Measurements from ENCODE around the gene ANKRD11. TPM values are rescaled to one million over a fixed set of nuclear protein-coding genes. Genes with fewer than 3 reads are reported as not detected.
"Not testable (repeated sequence)": the region's sequence is repeated elsewhere in the genome, so short reads cannot be mapped to it uniquely, and the experiment has no call there.

Gene ANKRD11
- total RNA-seq, 1 experiment from 2014 or later, result 48.0 TPM

GRCh38 chr16:89433363-89433984, 56.9 kb downstream of the ANKRD11 start:
- peaks cover 15% of the 10 kb centered on the region for H3K36me3 ChIP-seq
- not testable (repeated sequence) for H3K9me3 ChIP-seq (replicated peaks); H3K27me3 ChIP-seq (replicated peaks); H3K4me3 ChIP-seq; H3K27ac ChIP-seq; DNase-seq (ENCODE audit: low read depth in 1 of 2, low spot score in 2 of 2)
- H3K4me1 ChIP-seq (replicated peaks), result peaks cover 21% of the 10 kb centered on the region

GRCh38 chr16:89431630-89432029, 58.7 kb downstream of the ANKRD11 start:
- Histone ChIP-seq H3K27ac (peak overlapping the region; percentile 17; the same call in 1 of the 2 replicates), H3K27me3 (replicated peaks) (no peaks in the 10 kb centered on the region), H3K36me3 (peaks cover 13% of the 10 kb centered on the region), H3K4me3 (no peak overlapping the region), H3K4me1 (replicated peaks) (peaks cover 34% of the 10 kb centered on the region), H3K9me3 (replicated peaks) (no peaks in the 10 kb centered on the region)
- no peak for DNase-seq (ENCODE audit: low read depth in 1 of 2, low spot score in 2 of 2)

DNA sequence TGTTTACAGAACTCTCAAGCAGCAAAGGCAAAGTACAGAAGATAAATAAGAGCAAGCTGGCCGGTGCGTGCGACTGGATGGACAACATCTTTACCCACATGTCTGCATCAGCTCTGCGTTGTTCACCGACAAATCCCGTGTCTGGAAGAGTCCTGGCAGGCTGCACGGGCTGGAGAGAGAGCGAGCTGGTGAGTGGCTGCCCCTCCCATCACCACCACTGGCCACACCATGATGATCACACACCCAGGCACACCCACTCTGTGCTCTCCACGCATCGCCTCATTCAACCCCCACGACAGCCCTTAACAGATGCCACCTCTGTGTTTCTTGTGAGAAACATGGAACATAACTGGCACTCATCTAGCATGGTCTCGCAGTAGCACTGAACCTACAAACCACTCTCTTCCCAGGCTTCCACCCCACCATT, 59.2 kb downstream of the ANKRD11 start:
- no peak overlapping the region for H3K4me3 ChIP-seq
- H3K27me3 ChIP-seq (replicated peaks), result no peaks in the 10 kb centered on the region
- H3K4me1 ChIP-seq (replicated peaks), result peaks cover 38% of the 10 kb centered on the region
- DNase-seq (ENCODE audit: low read depth in 1 of 2, low spot score in 2 of 2), result peak; percentile 91
- H3K36me3 ChIP-seq, result peaks cover 17% of the 10 kb centered on the region
- no peaks in the 10 kb centered on the region for H3K9me3 ChIP-seq (replicated peaks)
- H3K27ac ChIP-seq, result peak overlapping the region; percentile 17; the same call in 1 of the 2 replicates

GRCh38 chr16:89430436-89431157, 59.8 kb downstream of the ANKRD11 start:
- H3K4me1 ChIP-seq (replicated peaks), result peaks cover 44% of the 10 kb centered on the region
- no peaks in the 10 kb centered on the region for H3K9me3 ChIP-seq (replicated peaks)
- no peak for DNase-seq (ENCODE audit: low read depth in 1 of 2, low spot score in 2 of 2)
- H3K36me3 ChIP-seq, result peaks cover 18% of the 10 kb centered on the region
- H3K4me3 ChIP-seq, result no peak overlapping the region
- peak overlapping the region; percentile 10 for H3K27ac ChIP-seq
- no peaks in the 10 kb centered on the region for H3K27me3 ChIP-seq (replicated peaks)

DNA sequence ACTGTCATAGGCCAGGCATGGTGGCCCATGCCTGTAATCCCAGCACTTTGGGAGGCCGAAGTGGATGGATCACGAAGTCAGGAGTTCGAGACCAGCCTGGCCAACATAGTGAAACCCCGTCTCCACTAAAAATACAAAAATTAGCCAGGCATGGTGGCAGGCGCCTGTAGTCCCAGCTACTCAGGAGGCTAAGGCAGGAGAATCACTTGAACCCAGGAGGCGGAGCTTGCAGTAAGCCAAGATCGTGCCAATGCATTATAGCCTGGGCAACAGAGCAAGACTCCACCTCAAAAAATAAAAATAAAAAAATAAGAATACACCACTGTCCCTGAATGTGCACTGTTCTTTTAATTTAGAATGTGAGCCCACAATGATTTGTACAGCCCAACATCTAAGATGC, 61.8 kb downstream of the ANKRD11 start:
- not testable (repeated sequence) for H3K9me3 ChIP-seq (replicated peaks); DNase-seq (ENCODE audit: low read depth in 1 of 2, low spot score in 2 of 2); H3K4me3 ChIP-seq; H3K27ac ChIP-seq; H3K27me3 ChIP-seq (replicated peaks)
- peaks cover 25% of the 10 kb centered on the region for H3K36me3 ChIP-seq
- H3K4me1 ChIP-seq (replicated peaks), result peaks cover 52% of the 10 kb centered on the region

- Histone ChIP-seq H3K36me3 (peaks cover 25% of the 10 kb centered on the region), H3K9me3 (replicated peaks) (no peaks in the 10 kb centered on the region), H3K4me3 (no peak overlapping the region), H3K4me1 (replicated peaks) (peaks cover 63% of the 10 kb centered on the region), H3K27ac (peak overlapping the region; percentile 78), H3K27me3 (replicated peaks) (no peaks in the 10 kb centered on the region)
- DNase-seq (ENCODE audit: low read depth in 1 of 2, low spot score in 2 of 2), result peak in 1 of 2 experiments; percentile 40
Measured at GRCh38 chr16:89426736-89427530, 63.4 kb downstream of the ANKRD11 start.

DNA sequence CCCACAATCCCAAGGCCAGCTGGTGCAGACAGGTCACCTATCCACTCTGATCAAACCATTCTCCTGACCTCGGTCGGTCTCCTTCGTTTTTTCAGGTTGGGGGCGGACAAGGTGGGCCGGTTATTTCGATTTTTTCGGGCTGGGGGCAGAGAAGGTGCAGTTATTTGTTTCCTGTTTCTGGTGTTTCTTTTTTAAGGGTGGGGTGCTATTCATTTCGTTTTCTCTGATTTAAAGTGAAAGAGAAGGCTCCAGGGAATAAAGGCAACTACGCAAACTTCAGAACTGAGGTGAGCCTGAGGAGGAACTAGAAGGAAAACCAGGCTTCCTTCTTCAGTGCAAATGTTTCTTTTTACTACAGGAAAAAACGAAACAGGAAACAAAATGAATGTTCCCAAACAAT, 64.8 kb downstream of the ANKRD11 start:
- H3K4me3 ChIP-seq, result no peak overlapping the region
- peaks cover 25% of the 10 kb centered on the region for H3K36me3 ChIP-seq
- no peak for DNase-seq (ENCODE audit: low read depth in 1 of 2, low spot score in 2 of 2)
- no peaks in the 10 kb centered on the region for H3K27me3 ChIP-seq (replicated peaks)
- H3K4me1 ChIP-seq (replicated peaks), result peaks cover 51% of the 10 kb centered on the region
- no peaks in the 10 kb centered on the region for H3K9me3 ChIP-seq (replicated peaks)
- H3K27ac ChIP-seq, result no peak overlapping the region

DNA sequence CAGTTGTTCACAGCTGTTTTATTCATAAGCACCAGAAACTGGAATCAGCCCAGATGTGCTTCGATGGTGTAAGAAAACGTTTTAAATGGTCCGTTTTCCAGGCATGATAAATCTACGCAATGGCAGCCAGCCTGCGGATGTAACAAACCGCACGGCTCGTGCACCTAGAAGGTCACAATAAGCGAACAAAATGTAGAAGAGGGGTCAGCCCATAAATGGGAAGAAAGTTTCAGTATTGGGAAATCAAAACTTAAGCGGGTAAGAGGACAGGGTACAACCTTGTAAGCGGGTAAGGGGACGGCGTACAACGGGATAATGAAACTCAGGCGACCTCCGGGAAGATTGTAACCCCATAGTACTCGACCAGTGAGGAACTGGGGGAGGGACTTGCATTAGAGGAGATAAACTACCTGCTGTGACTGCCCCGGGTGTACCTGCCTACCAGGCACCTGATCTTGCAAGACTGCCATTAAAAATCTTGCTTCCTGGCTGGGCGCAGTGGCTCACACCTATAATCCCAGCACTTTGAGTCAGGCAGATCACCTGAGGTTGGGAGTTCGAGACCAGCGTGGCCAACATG, 66.6 kb downstream of the ANKRD11 start:
- DNase-seq (ENCODE audit: low read depth in 1 of 2, low spot score in 2 of 2), result no peak
- Histone ChIP-seq H3K36me3 (peaks cover 36% of the 10 kb centered on the region), H3K4me3 (no peak overlapping the region), H3K27me3 (replicated peaks) (no peaks in the 10 kb centered on the region), H3K4me1 (replicated peaks) (peaks cover 50% of the 10 kb centered on the region), H3K9me3 (replicated peaks) (no peaks in the 10 kb centered on the region), H3K27ac (no peak overlapping the region)

DNA sequence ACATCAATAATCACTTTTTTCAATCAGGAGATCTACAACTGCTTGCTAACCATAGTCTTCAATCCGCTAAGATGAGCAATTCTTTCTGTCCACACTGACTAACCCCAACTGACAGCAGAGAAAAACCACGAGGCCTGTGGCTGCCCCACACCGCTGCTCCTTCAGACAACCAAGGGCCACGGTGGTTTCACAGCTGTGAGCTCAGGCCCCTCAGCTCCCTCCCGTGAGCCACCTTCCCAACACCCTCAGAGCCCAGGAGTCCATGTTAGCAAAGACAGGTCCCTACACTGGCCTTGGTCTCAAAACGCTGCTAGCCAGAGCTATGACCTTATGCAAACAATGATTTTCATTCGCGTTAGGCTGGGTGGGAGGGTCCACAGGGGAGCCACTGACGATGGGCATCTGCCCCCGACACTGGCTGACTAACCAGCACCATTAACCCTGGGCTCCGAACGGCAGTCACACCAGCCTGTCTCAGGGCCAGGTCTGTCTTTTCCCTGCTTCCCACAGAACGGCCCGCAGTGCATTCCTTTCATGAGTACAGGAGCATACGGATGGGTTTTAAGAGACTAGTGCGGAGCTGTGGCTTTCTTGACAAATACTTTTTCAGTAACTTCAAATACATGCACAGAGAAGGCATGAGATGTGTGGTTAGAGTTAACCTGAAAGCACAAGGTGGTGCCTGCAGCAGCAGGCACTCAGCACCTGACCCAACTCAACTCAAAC, 67.3 kb downstream of the ANKRD11 start:
- Histone ChIP-seq H3K27ac (peak overlapping the region; percentile 18), H3K4me3 (no peak overlapping the region), H3K4me1 (replicated peaks) (peaks cover 50% of the 10 kb centered on the region), H3K9me3 (replicated peaks) (no peaks in the 10 kb centered on the region), H3K27me3 (replicated peaks) (no peaks in the 10 kb centered on the region), H3K36me3 (peaks cover 40% of the 10 kb centered on the region)
- peak; percentile 45 to 60 for DNase-seq (ENCODE audit: low read depth in 1 of 2, low spot score in 2 of 2)

DNA sequence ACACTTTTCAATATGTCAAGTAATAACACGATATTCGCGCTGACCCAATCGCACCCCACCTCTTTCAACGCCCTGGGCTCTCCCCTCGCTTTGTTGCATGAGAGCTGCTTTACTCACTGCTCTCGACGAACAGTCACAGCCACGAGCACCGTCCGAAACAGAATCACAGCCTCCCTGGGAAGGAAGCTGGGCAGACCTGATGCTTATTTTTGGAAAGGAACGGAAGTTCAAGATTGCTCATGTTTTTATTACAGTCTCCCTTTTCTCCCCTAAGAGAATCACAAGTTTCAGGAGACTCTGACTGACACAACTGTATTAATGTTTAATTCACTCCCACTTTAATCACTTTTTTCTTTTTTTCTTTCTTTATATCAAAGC, 67.8 kb downstream of the ANKRD11 start:
- Histone ChIP-seq H3K9me3 (replicated peaks) (no peaks in the 10 kb centered on the region), H3K27me3 (replicated peaks) (no peaks in the 10 kb centered on the region), H3K36me3 (peaks cover 44% of the 10 kb centered on the region), H3K4me3 (no peak overlapping the region), H3K27ac (peak overlapping the region; percentile 18; the same call in 1 of the 2 replicates), H3K4me1 (replicated peaks) (peaks cover 46% of the 10 kb centered on the region)
- DNase-seq (ENCODE audit: low read depth in 1 of 2, low spot score in 2 of 2), result peak in 1 of 2 experiments; percentile 35

DNA sequence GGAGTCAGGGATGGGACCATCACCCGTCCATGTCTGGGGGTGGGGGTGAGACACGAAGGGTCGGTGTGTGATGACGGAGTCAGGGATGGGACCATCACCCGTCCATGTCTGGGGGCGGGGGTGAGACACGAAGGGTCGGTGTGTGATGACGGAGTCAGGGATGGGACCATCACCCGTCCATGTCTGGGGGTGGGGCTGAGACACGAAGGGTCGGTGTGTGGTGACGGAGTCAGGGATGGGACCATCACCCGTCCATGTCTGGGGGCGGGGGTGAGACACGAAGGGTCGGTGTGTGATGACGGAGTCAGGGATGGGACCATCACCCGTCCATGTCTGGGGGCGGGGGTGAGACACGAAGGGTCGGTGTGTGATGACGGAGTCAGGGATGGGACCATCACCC, 69.1 kb downstream of the ANKRD11 start:
- H3K36me3 ChIP-seq, result peaks cover 43% of the 10 kb centered on the region
- not testable (repeated sequence) for H3K9me3 ChIP-seq (replicated peaks); H3K27me3 ChIP-seq (replicated peaks); H3K4me3 ChIP-seq; DNase-seq (ENCODE audit: low read depth in 1 of 2, low spot score in 2 of 2); H3K27ac ChIP-seq
- H3K4me1 ChIP-seq (replicated peaks), result peaks cover 33% of the 10 kb centered on the region

- Histone ChIP-seq H3K4me3 (no peak overlapping the region), H3K36me3 (peaks cover 35% of the 10 kb centered on the region), H3K27ac (no peak overlapping the region)
Measured at GRCh38 chr16:89420204-89420603, 70.2 kb downstream of the ANKRD11 start.

GRCh38 chr16:89418352-89418751, 72.0 kb downstream of the ANKRD11 start:
- H3K4me1 ChIP-seq (replicated peaks), result peaks cover 16% of the 10 kb centered on the region
- no peaks in the 10 kb centered on the region for H3K27me3 ChIP-seq (replicated peaks)
- no peaks in the 10 kb centered on the region for H3K9me3 ChIP-seq (replicated peaks)
- DNase-seq (ENCODE audit: low read depth in 1 of 2, low spot score in 2 of 2), result no peak
- no peak overlapping the region for H3K4me3 ChIP-seq
- peaks cover 30% of the 10 kb centered on the region for H3K36me3 ChIP-seq
- no peak overlapping the region for H3K27ac ChIP-seq

More at GRCh38 chr16:89420204-89420603, 70.2 kb downstream of the ANKRD11 start:
- peaks cover 25% of the 10 kb centered on the region for H3K4me1 ChIP-seq (replicated peaks)
- no peaks in the 10 kb centered on the region for H3K9me3 ChIP-seq (replicated peaks)
- no peak for DNase-seq (ENCODE audit: low read depth in 1 of 2, low spot score in 2 of 2)
- no peaks in the 10 kb centered on the region for H3K27me3 ChIP-seq (replicated peaks)

Data from SJSA1 (cell line).